Astrocyte of the cerebellum (primary cell): Measurements from ENCODE around the gene EIF3M.

Source experiments
- DNase-seq: peaks from one replicate; pipeline ENCODE4 v3.0.0-alpha.2; 2011; ENCODE audit warnings: low read depth
- H3K4me3 ChIP-seq: 2 replicates; pipeline ENCODE4 v1.5.1; 2011; ENCODE audit warnings: mild to moderate bottlenecking, low read depth, low read length, moderate library complexity
- in situ Hi-C: cut with HindIII; loops from 2 replicates; pipeline ENCODE4 v1.10.0; 2017; ENCODE audit warnings: low sequenced_read_pairs
- TF ChIP-seq, protein P1 (sequence below): IDR thresholded peaks from 2 replicates; pipeline ENCODE4 v1.5.1; 2012; ENCODE audit warnings: low read length, low read depth, moderate library complexity, mild to moderate bottlenecking; ENCODE audit errors: missing control alignments

Gene EIF3M

DNA sequence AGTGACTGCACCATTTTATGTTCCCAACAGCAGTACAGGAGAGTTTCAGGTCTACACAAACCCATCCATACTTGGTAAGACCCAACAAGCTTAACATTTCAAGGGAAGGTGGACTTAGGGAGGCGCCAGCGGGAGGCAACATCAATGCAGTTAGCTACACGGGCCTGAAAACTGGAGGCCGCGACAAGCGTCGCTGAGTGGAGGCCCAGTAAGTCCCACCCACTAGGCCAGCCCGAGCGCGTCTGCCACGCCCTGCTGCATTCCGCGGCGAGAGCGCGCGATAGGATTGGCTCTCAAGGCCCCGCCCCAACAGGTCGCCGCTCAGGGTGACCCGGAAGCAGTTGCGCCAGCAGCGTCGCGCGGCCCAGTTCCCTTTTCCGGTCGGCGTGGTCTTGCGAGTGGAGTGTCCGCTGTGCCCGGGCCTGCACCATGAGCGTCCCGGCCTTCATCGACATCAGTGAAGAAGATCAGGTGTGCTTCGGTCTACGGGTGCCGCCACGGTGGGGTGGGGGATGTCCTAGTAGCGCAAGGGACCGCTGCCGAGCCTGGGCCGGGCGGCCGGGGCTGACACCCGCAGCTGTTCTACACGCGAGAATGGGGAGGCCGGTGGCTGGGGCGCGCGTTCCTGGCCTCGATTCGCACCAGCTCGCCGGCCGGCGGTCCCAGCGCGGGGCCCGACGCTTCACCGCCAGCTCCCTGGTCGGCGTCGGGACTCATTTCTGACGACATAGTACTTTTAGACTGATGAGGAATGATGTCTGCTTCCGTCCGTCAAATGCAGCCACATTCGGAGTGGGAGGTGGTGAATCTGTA lies at the start of gene EIF3M:
Gene EIF3M, plus strand, starts transcription at position 373 of the 813 bp plus-strand sequence. Its CDS starts 57 bp downstream, at position 430.
- H3K4me3 ChIP-seq, result peak within 1 kb of the TSS; percentile 95
- TF ChIP-seq, protein P1, sequence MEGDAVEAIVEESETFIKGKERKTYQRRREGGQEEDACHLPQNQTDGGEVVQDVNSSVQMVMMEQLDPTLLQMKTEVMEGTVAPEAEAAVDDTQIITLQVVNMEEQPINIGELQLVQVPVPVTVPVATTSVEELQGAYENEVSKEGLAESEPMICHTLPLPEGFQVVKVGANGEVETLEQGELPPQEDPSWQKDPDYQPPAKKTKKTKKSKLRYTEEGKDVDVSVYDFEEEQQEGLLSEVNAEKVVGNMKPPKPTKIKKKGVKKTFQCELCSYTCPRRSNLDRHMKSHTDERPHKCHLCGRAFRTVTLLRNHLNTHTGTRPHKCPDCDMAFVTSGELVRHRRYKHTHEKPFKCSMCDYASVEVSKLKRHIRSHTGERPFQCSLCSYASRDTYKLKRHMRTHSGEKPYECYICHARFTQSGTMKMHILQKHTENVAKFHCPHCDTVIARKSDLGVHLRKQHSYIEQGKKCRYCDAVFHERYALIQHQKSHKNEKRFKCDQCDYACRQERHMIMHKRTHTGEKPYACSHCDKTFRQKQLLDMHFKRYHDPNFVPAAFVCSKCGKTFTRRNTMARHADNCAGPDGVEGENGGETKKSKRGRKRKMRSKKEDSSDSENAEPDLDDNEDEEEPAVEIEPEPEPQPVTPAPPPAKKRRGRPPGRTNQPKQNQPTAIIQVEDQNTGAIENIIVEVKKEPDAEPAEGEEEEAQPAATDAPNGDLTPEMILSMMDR, result no peak
- in situ Hi-C loops, result no loop called here
- DNase-seq, result peak; percentile 86

DNA sequence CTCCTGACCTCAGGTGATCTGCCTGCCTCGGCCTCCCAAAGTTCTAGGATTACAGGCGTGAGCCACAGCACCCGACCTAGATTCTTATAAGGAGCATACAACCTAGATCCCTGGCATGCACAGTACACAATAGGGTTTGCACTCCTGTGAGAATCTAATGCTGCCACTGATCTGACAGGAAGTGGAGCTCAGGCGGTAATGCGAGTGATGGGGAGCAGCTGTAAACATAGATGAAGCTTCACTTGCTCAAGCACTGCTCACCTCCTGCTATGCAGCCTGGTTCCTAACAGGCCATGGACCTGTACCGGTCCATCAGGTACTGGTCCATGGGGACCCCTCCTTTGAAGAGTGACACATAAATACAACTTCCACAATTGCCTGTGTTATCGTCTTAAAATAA lies 44.8 kb upstream of the EIF3M start:
- in situ Hi-C loops, result no loop called here
- TF ChIP-seq, protein P1, result no peak
- DNase-seq, result no peak

DNA sequence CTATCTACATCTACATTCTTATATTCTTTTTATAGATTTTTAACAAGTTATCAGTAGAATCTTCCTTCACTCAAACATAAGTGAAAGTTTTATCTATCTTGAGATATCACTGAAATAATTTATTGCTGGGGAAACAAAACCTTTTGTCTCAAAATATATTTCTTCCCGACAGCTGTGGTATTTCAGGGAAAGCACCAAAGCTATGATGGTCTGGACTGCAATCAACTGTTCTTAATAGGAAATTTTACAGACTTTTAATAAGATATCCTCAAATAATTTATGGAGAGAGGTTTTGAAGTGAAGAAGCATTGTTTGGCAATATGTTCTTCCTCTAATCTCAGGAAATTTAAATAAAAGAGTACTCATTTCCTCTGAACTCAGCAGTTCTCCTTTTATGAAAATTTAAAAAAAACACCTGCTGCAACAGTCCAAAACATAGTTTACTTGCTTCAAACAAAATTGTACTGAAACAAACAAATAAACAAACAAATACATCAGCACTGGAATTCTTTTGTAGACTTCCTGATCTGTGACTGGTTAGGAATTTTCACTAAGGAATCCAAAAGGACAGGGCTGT lies 33.9 kb upstream of the EIF3M start:
- TF ChIP-seq, protein P1, result no peak
- in situ Hi-C loops, result no loop called here
- DNase-seq, result no peak
- H3K4me3 ChIP-seq, result no peak overlapping the region

More for the DNA sequence above, 44.8 kb upstream of the EIF3M start:
- H3K4me3 ChIP-seq, result no peak overlapping the region

DNA sequence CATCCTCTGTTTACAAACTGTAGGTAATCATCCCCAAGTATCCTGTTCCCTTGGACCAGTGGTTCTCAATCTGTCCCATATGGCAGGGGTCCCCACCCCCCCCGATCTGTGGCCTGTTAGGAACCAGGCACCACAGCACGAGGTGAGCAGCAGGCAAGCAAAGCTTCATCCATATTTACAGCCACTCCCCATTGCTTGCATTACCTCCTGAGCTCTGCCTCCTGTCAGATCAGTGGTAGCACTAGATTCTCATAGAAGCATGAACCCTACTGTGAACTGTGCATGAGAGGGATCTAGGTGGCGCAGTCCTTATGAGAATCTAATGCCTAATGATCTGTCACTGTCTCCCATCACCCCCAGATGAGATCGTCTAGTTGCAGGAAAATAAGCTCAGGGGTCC lies 33.4 kb upstream of the EIF3M start:
- no peak for DNase-seq
- in situ Hi-C loops, result no loop called here
- H3K4me3 ChIP-seq, result no peak overlapping the region
- TF ChIP-seq, protein P1, result no peak

DNA sequence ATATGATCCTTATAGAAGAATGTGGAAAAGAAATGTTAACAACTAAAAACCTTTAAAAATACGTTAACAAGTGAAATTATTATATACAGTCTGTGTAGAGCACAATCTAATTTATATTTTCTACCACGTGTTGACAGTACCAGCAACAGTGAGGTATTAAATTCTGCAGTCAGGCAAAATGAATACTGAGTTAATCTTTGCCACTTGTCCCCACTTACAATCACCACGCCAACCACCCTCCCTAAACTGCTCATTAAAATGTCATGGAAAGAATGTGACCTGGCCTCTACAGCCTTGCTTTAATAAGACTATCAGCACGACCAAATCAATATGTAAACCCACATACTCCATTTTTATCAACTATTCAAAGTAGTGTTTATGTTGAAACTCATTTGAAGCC lies 28.5 kb upstream of the EIF3M start:
- in situ Hi-C loops, result no loop called here
- H3K4me3 ChIP-seq, result no peak overlapping the region
- DNase-seq, result no peak
- TF ChIP-seq, protein P1, result no peak

DNA sequence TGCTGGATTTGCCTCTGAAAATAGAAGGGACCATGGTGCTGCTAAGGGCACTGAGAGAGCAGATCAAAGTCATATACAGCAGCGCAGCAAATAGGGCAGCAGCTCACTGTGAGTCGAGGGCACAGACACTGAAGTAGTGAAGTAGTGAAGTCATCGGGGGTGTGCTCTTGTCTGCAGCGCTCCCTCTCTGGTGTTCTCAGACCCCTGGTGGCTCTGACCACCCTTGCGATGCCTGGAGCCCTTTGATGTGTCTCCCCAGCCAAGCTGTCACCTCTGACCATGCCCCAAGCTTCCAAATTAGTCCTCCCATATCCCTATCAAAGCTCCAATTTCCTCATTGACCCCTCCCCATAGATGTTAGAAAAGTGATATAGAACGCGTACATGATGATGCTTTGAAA lies 27.7 kb upstream of the EIF3M start:
- no peak overlapping the region for H3K4me3 ChIP-seq
- DNase-seq, result no peak
- TF ChIP-seq, protein P1, result no peak
- in situ Hi-C loops, result no loop called here
